HepG2 (cell line): ENCODE measurements around the gene PRCP. TPM values are rescaled to one million over a fixed set of nuclear protein-coding genes. Genes with fewer than 3 reads are reported as not detected.

Experiments
- ELF4 ChIP-seq: sonication (generic); formaldehyde crosslinking; IDR thresholded peaks from 2 replicates; pipeline ENCODE4 v1.5.0; 2020; ENCODE audit warnings: missing genetic modification reagents, mild to moderate bottlenecking, moderate library complexity, borderline replicate concordance
- KLF6 ChIP-seq: IDR thresholded peaks from 2 replicates; pipeline ENCODE4 v1.8.0; 2016; ENCODE audit warnings: missing biosample characterization, missing genetic modification reagents
- PRDM10 ChIP-seq: sonication (generic); formaldehyde crosslinking; IDR thresholded peaks from 2 replicates; pipeline ENCODE4 v1.4.0; 2020; ENCODE audit warnings: low read depth, missing genetic modification reagents
- SCMH1 ChIP-seq: sonication (generic); formaldehyde crosslinking; IDR thresholded peaks from 2 replicates; pipeline ENCODE4 v1.9.0; 2021; ENCODE audit warnings: missing genetic modification reagents, mild to moderate bottlenecking, borderline replicate concordance
- SP4 ChIP-seq: sonication (generic); formaldehyde crosslinking; IDR thresholded peaks from 2 replicates; pipeline ENCODE4 v1.8.1; 2023; ENCODE audit warnings: mild to moderate bottlenecking, missing genetic modification reagents
- ZBTB14 ChIP-seq: sonication (generic); formaldehyde crosslinking; IDR thresholded peaks from 2 replicates; pipeline ENCODE4 v1.4.0; 2020; ENCODE audit warnings: missing genetic modification reagents
- ZBTB20 ChIP-seq: sonication (generic); formaldehyde crosslinking; IDR thresholded peaks from 2 replicates; pipeline ENCODE4 v1.8.1; 2023; ENCODE audit warnings: missing genetic modification reagents, low read depth, mild to moderate bottlenecking, borderline replicate concordance
- ZFY ChIP-seq: sonication (generic); formaldehyde crosslinking; IDR thresholded peaks from 2 replicates; pipeline ENCODE4 v1.4.0; 2020; ENCODE audit warnings: missing genetic modification reagents
- ZKSCAN1 ChIP-seq: fragments of 150-350 bp; IDR thresholded peaks from 2 replicates; pipeline ENCODE4 v1.6.1; 2014; ENCODE audit warnings: low read length
- ZMYM4 ChIP-seq: sonication (generic); formaldehyde crosslinking; IDR thresholded peaks from 2 replicates; pipeline ENCODE4 v1.8.1; 2023; ENCODE audit warnings: mild to moderate bottlenecking, missing genetic modification reagents
- ZNF275 ChIP-seq: sonication (generic); formaldehyde crosslinking; IDR thresholded peaks from 2 replicates; pipeline ENCODE4 v1.8.0; 2022; ENCODE audit warnings: missing genetic modification reagents, mild to moderate bottlenecking, inconsistent platforms, borderline replicate concordance
- ZNF432 ChIP-seq: sonication (generic); formaldehyde crosslinking; IDR thresholded peaks from 2 replicates; pipeline ENCODE4 v1.5.0; 2020; ENCODE audit warnings: missing genetic modification reagents, mild to moderate bottlenecking, borderline replicate concordance
- ZNF468 ChIP-seq: sonication (generic); formaldehyde crosslinking; IDR thresholded peaks from 2 replicates; pipeline ENCODE4 v1.8.0; 2022; ENCODE audit warnings: mild to moderate bottlenecking, moderate library complexity, missing genetic modification reagents
- ZNF609 ChIP-seq: sonication (generic); formaldehyde crosslinking; IDR thresholded peaks from 2 replicates; pipeline ENCODE4 v1.4.0; 2020; ENCODE audit warnings: mild to moderate bottlenecking, missing genetic modification reagents, borderline replicate concordance
- ZNF776 ChIP-seq: sonication (generic); formaldehyde crosslinking; IDR thresholded peaks from 2 replicates; pipeline ENCODE4 v1.4.0; 2020; ENCODE audit warnings: mild to moderate bottlenecking, missing genetic modification reagents
- polyA plus RNA-seq, 8 experiments: library from polyadenylated mRNA; depleted of rRNA in 3 of 8; stranded (reverse) in 7 of 8; unstranded in 1 of 8; fragments of >200 nt; fragmentation: Illumina TruSeq in 4 of 8; extraction: Trizol in 4 of 8; gene quantifications; 2 replicates each; pipeline versions ENCODE4 v1.2.1 to v1.2.3, GENCODE V29; 2011 to 2016; ENCODE audit warnings: low read depth in 4 of 8, missing spikeins in 1 of 8, mixed read lengths in 1 of 8; ENCODE audit not compliant: insufficient read depth in 1 of 8
- total RNA-seq, 5 experiments: library from RNA; depleted of rRNA; stranded (reverse); fragments of >200 nt; fragmentation: Illumina TruSeq; extraction: Trizol; gene quantifications; 2 replicates each; pipeline ENCODE4 v1.2.3, GENCODE V29; 2016; ENCODE audit warnings: low read depth in 1 of 5

Gene PRCP
- total and polyA plus RNA-seq, 2 of the 13 experiments (the other 11 are each of a cell fraction or from before 2014, with no cell fraction given), result 84.2 to 105 TPM

GRCh38 chr11:82900277-82901164, at the start of gene PRCP (continued):
- TF ChIP-seq ZNF275 (CRISPR knock-in tag) (no peak; the same call in 1 of the 2 replicates), ZNF468 (CRISPR knock-in tag) (no peak), ZNF776 (peak; percentile 57; the same call in 1 of the 2 replicates), SP4 (peak; percentile 71), ZBTB20 (peak; percentile 32; the same call in 1 of the 2 replicates), PRDM10 (0 out of 2 replicates have a peak, but pooled peaks have one; percentile 53), ELF4 (CRISPR knock-in tag) (no peak), ZNF609 (CRISPR knock-in tag) (peak; percentile 63; the same call in 1 of the 2 replicates), ZBTB14 (CRISPR knock-in tag) (no peak), ZFY (CRISPR knock-in tag) (peak; percentile 92), SCMH1 (CRISPR knock-in tag) (no peak), ZNF432 (CRISPR knock-in tag) (no peak), ZMYM4 (CRISPR knock-in tag) (peak; percentile 70), ZKSCAN1 (no peak), KLF6 (CRISPR knock-in tag) (peak; percentile 8)
